Upper lobe of left lung (tissue), 4 donors: ENCODE data around the gene OGDH.
"Not testable (repeated sequence)": the region's sequence is repeated elsewhere in the genome, so short reads cannot be mapped to it uniquely, and the experiment has no call there.

Experiments
- CTCF ChIP-seq, 6 experiments: fragments of 450-650 bp in 4 of 6; fragments of 200-600 bp in 2 of 6; sonication (generic) in 2 of 6; IDR thresholded peaks; one replicate each; pipeline ENCODE4 v1.5.1; 2016 to 2019; ENCODE audit warnings: antibody characterized with exemption in 6 of 6
- POLR2A ChIP-seq, 4 donors: fragments of 450-650 bp; IDR thresholded peaks; one replicate each; pipeline ENCODE4 v1.5.1; 2016 to 2017; ENCODE audit warnings: antibody characterized with exemption in 4 of 4, mild to moderate bottlenecking in 2 of 4
- POLR2AphosphoS5 ChIP-seq, 2 donors: sonication (generic); formaldehyde crosslinking; IDR thresholded peaks; one replicate each; pipeline ENCODE4 v1.5.1; 2017; ENCODE audit warnings: antibody characterized with exemption in 2 of 2

GRCh38 chr7:44703391-44703790 is 97.0 kb downstream of the OGDH start:
- not testable (repeated sequence) for TF ChIP-seq CTCF, POLR2AphosphoS5, POLR2A (IDR thresholded peaks at IDR 0.05)
